HPDE6-E6E7 (cell line): Measurements from ENCODE around the gene NMUR1.
A peak's percentile ranks its signal among the peaks of the same experiment; 100 is the strongest.

ENCODE experiments used
- DNase-seq: peaks from one replicate; pipeline ENCODE4 v3.0.0; 2011; ENCODE audit warnings: missing footprints; ENCODE audit errors: extremely low spot score

The NMUR1 gene

GRCh38 chr2:231525248-231526163, 4.7 kb downstream of the NMUR1 start:
- no peak for DNase-seq

- no peak for DNase-seq
Measured at GRCh38 chr2:231524477-231525247, 5.6 kb downstream of the NMUR1 start.

GRCh38 chr2:231523451-231524285, 6.6 kb downstream of the NMUR1 start:
- DNase-seq, result no peak

GRCh38 chr2:231522418-231523180, 7.6 kb downstream of the NMUR1 start:
- DNase-seq, result no peak

- no peak for DNase-seq
Measured at GRCh38 chr2:231521443-231521842, 8.8 kb downstream of the NMUR1 start.

- DNase-seq, result no peak
Measured at GRCh38 chr2:231519975-231520555, 10.2 kb downstream of the NMUR1 start.

GRCh38 chr2:231518771-231519170, 11.5 kb downstream of the NMUR1 start:
- no peak for DNase-seq

GRCh38 chr2:231515603-231516002, 14.6 kb downstream of the NMUR1 start:
- DNase-seq, result no peak

GRCh38 chr2:231514951-231515297, 15.3 kb downstream of the NMUR1 start:
- DNase-seq, result no peak

- peak; percentile 99 for DNase-seq
Measured at GRCh38 chr2:231514225-231514950, 15.9 kb downstream of the NMUR1 start.

GRCh38 chr2:231513746-231514224, 16.5 kb downstream of the NMUR1 start:
- no peak for DNase-seq

- no peak for DNase-seq
Measured at GRCh38 chr2:231512222-231512621, 18.0 kb downstream of the NMUR1 start.

- DNase-seq, result no peak
Measured at GRCh38 chr2:231503766-231504165, 26.5 kb downstream of the NMUR1 start.

- no peak for DNase-seq
Measured at GRCh38 chr2:231502596-231502995, 27.6 kb downstream of the NMUR1 start.

- DNase-seq, result no peak
Measured at GRCh38 chr2:231497651-231498050, 32.6 kb downstream of the NMUR1 start.

GRCh38 chr2:231494669-231495068, 35.6 kb downstream of the NMUR1 start:
- no peak for DNase-seq

- DNase-seq, result no peak
Measured at GRCh38 chr2:231490801-231491200, 39.4 kb downstream of the NMUR1 start.

GRCh38 chr2:231489990-231490389, 40.3 kb downstream of the NMUR1 start:
- no peak for DNase-seq

GRCh38 chr2:231488331-231488730, 41.9 kb downstream of the NMUR1 start:
- DNase-seq, result no peak
